GM13977 (cell line): ENCODE results near the gene PRKAG2.

Experiments
- DNase-seq: peaks from one replicate; pipeline ENCODE4 v3.0.0; 2012; ENCODE audit warnings: low spot score
- in situ Hi-C: fragments of 300-500 bp; cut with MboI; formaldehyde crosslinking; loops from one replicate; pipeline ENCODE4 v1.12.0; 2022; ENCODE audit warnings: low sequenced_read_pairs, low pct_unique_long_range_greater_than_20kb, mixed read lengths, inconsistent platforms; ENCODE audit not compliant: unreplicated experiment
- TF ChIP-seq, protein P1 (sequence below): IDR thresholded peaks from 2 replicates; pipeline ENCODE4 v1.5.1; 2012; ENCODE audit warnings: mild to moderate bottlenecking, control low read depth; ENCODE audit not compliant: insufficient read depth; ENCODE audit errors: extremely low read depth, missing control alignments

The PRKAG2 gene

DNA sequence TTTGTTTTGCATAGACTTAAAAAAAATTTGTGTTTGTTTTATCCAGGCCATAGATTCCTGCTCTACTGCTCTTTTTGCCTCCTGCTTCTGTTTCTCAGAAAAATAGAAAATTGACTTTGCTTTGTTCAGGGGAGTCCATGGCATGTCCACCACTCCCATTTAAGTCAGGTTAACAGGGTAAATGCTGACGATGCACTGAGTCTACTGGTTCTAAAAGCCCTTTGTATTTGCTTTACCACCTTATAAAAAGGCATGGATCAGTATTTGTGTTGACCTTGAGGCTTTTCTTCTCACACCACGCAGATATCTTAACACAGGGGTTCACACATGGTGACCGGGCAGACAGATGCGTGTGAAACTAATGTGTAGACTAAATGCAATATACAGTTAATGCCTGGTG, 217.7 kb downstream of the PRKAG2 start:
- no peak for DNase-seq
- TF ChIP-seq, protein P1, sequence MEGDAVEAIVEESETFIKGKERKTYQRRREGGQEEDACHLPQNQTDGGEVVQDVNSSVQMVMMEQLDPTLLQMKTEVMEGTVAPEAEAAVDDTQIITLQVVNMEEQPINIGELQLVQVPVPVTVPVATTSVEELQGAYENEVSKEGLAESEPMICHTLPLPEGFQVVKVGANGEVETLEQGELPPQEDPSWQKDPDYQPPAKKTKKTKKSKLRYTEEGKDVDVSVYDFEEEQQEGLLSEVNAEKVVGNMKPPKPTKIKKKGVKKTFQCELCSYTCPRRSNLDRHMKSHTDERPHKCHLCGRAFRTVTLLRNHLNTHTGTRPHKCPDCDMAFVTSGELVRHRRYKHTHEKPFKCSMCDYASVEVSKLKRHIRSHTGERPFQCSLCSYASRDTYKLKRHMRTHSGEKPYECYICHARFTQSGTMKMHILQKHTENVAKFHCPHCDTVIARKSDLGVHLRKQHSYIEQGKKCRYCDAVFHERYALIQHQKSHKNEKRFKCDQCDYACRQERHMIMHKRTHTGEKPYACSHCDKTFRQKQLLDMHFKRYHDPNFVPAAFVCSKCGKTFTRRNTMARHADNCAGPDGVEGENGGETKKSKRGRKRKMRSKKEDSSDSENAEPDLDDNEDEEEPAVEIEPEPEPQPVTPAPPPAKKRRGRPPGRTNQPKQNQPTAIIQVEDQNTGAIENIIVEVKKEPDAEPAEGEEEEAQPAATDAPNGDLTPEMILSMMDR, result no peak
- in situ Hi-C loops, result no loop called here

GRCh38 chr7:151658778-151659177, 218.1 kb downstream of the PRKAG2 start:
- no peak for DNase-seq
- TF ChIP-seq, protein P1, result no peak
- in situ Hi-C loops, result no loop called here

DNA sequence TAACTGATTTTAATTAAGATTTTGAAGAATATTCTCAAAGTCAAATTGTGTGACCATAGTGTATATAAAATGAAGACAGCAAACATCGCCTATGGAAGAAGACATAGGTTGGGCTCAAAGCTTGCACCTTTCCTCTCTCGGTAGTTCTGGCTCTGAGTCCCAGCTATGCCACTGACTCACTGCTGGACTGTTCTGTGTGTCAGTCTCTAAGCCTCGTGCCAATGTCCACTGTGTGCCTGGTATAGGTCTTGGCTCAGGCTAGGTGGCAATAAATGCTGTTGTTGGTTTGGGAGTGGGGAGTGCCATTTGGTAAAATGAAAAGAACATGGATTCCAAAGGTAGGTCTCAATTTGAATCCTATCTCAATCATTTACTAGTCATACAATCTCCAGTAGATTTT, 219.7 kb downstream of the PRKAG2 start:
- no peak for DNase-seq
- TF ChIP-seq, protein P1, result no peak
- in situ Hi-C loops, result no loop called here

DNA sequence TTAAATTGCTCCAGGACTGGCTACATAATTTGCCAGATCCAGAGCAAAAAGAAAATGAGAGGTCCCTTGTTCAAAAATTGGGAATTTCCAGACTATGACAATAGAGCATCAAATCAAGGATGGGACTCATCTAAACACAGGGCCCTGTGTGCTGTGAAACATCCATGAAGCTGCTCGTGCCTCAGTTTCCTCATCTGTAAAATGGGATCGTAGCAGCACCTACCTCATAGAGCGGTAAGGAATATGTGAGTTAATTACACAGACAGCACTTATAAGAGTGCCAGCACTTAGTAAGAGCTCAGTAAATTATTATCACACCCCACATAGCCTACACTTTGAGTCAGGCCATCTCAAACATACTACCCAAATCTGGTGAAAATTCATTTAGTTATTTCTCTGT, 221.4 kb downstream of the PRKAG2 start:
- in situ Hi-C loops, result no loop called here
- TF ChIP-seq, protein P1, result no peak
- no peak for DNase-seq

- in situ Hi-C loops, result no loop called here
- TF ChIP-seq, protein P1, result no peak
- no peak for DNase-seq
These were observed 224.8 kb downstream of the PRKAG2 start for GRCh38 chr7:151652111-151652510.

GRCh38 chr7:151650161-151650560, 226.8 kb downstream of the PRKAG2 start:
- TF ChIP-seq, protein P1, result no peak
- DNase-seq, result no peak
- in situ Hi-C loops, result no loop called here

- TF ChIP-seq, protein P1, result no peak
- no peak for DNase-seq
- in situ Hi-C loops, result no loop called here
These were observed 228.5 kb downstream of the PRKAG2 start for GRCh38 chr7:151648429-151648828.
